Keratinocyte (primary cell): ENCODE results near the gene HIPK1.

Source experiments
- CTCF ChIP-seq, 3 experiments: IDR thresholded peaks in 1 of 3; conservative IDR thresholded peaks in 1 of 3; optimal IDR thresholded peaks in 1 of 3; 2 replicates in 2 of 3; 3 replicates in 1 of 3; pipeline versions ENCODE3 to v1.5.1; 2011; ENCODE audit warnings: low read length in 3 of 3, mild to moderate bottlenecking in 3 of 3, moderate library complexity in 2 of 3, control low read depth in 1 of 3, inconsistent platforms in 1 of 3; ENCODE audit not compliant: insufficient read depth in 2 of 3; ENCODE audit errors: extremely low read depth in 1 of 3
- EZH2 ChIP-seq: IDR thresholded peaks from one replicate; pipeline ENCODE4 v1.6.1; 2012; ENCODE audit warnings: inconsistent platforms, mild to moderate bottlenecking, low read length, moderate library complexity

- TF ChIP-seq CTCF (optimal IDR thresholded peaks at IDR 0.05 in 1 of 3, IDR thresholded peaks at IDR 0.05 in 1 of 3, conservative IDR thresholded peaks at IDR 0.05 in 1 of 3; ENCODE audit: extremely low read depth in 1 of 3, insufficient read depth in 2 of 3, low read length in 3 of 3): no peak
- TF ChIP-seq EZH2: no peak
Measured at GRCh38 chr1:114008993-114009392, 79.9 kb downstream of the HIPK1 start.
